ENCODE results near the gene FSTL3. TPM values are rescaled to one million over a fixed set of nuclear protein-coding genes. Genes with fewer than 3 reads are reported as not detected.

Gene FSTL3
- total RNA-seq, 2 donors from 2014 or later = 69.3 to 241 TPM

DNA sequence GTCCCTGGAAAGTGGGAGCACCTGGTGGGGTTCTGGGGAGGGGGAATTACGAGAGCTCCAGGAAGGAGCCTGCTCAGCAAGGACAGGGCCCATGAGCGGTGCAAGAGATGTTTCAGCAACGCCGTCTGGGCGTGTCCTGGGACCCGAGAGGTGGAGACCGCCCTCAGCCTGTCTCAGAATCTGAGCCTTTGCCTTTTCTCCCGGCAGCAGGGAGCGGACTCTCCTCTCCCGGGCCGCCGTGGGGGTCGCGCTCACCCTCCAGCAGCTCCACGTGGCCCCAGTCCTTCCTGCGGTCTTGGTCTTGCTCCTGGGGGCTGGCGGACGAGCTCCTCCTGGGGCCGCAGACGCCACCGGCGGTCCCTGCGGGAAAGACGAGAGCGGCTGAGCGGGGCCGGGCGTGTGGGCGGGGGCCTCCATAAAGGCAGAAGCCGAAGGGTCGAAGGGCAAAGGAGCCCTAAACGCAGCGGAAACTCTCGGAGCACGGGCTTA lies 43.6 kb upstream of the FSTL3 start:
- Histone ChIP-seq H3K27ac (peak overlapping the region; percentile 0 to 54), H3K27me3 (replicated peaks; ENCODE audit: insufficient read depth) (no peaks in the 10 kb centered on the region), H3K36me3 (no peaks in the 10 kb centered on the region), H3K4me1 (replicated peaks) (no peaks in the 10 kb centered on the region), H3K9me3 (no peaks in the 10 kb centered on the region), H3K4me3 (peak overlapping the region; percentile 59 to 89)
- TF ChIP-seq CTCF (IDR thresholded peaks at IDR 0.05) (no peak), POLR2AphosphoS5 (IDR thresholded peaks at IDR 0.05) (no peak)
- DNase-seq (ENCODE audit: low spot score) = no peak
- intact Hi-C loops (cut with DNase I) = no loop called here
- WGBS = 4% methylated on average over 34 of the region's 35 CpGs

GRCh38 chr19:633068-633785 lies 43.0 kb upstream of the FSTL3 start, which contains the start of gene POLRMT:
POLRMT (minus strand) TSS chr19:633537; CDS start chr19:633512, 25 bp downstream.
- intact Hi-C loops (cut with DNase I) = no loop called here
- Histone ChIP-seq H3K9me3 (no peaks in the 10 kb centered on the region), H3K36me3 (no peaks in the 10 kb centered on the region), H3K27ac (peak within 1 kb of the TSS; percentile 0 to 54), H3K27me3 (replicated peaks; ENCODE audit: insufficient read depth) (no peaks in the 10 kb centered on the region), H3K4me3 (peak within 1 kb of the TSS; percentile 59 to 89), H3K4me1 (replicated peaks) (no peaks in the 10 kb centered on the region)
- under 1% methylated on average over 61 of the region's 67 CpGs for WGBS
- DNase-seq (ENCODE audit: low spot score) = peak; percentile 97
- TF ChIP-seq POLR2A (IDR thresholded peaks at IDR 0.05) = peak; percentile 19
- TF ChIP-seq CTCF (IDR thresholded peaks at IDR 0.05) = peak in 3 of 4 experiments; percentile 26 to 72 (median 26)
- TF ChIP-seq POLR2AphosphoS5 (IDR thresholded peaks at IDR 0.05) = peak; percentile 96

- intact Hi-C loops (cut with DNase I) = no loop called here
- no peaks in the 10 kb centered on the region for H3K9me3 ChIP-seq
- peak overlapping the region in 1 of 2 donors; percentile 50 for H3K27ac ChIP-seq
- DNase-seq (ENCODE audit: low spot score) = no peak
- peak overlapping the region; percentile 59 to 89 for H3K4me3 ChIP-seq
- H3K27me3 ChIP-seq (replicated peaks; ENCODE audit: insufficient read depth) = no peaks in the 10 kb centered on the region
- H3K4me1 ChIP-seq (replicated peaks) = no peaks in the 10 kb centered on the region
- no peak for TF ChIP-seq CTCF (IDR thresholded peaks at IDR 0.05)
- no peak for TF ChIP-seq POLR2A (IDR thresholded peaks at IDR 0.05)
- no peak for TF ChIP-seq POLR2AphosphoS5 (IDR thresholded peaks at IDR 0.05)
- 18% methylated on average over 32 of the region's 32 CpGs for WGBS
- H3K36me3 ChIP-seq = no peaks in the 10 kb centered on the region
These were observed 42.2 kb upstream of the FSTL3 start for GRCh38 chr19:633786-634639.

DNA sequence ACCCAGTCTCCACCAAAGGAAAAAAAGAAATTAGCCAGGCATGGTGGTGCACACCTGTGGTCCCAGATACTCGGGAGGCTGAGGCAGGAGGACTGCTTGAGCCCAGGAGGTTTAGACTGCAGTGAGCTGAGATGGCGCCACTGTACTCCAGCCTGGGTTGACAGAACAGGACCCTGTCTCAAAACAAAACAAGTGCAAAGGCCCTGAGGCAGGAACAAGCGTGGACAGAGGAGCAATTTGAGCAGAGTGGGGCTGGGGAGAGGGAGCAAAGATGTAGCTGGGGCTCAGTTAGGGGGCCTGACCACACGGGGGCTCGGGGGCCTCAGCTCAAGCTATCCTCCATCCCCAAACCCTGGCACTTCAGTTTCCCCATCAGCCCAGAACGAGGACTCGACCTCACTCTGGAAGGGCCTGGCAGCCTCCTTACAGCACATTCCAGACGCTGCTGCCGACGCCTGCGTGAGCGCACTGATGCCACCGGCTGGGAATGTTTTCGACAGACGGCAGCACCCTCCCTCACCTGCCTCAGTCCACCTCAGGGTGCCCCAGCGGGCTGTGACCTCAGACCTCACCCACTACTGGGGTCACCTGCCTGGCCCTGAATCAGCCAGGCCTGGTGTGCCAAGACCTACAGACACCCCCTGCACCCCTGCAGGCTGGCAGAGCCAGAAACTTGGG lies 41.1 kb upstream of the FSTL3 start:
- H3K27me3 ChIP-seq (replicated peaks; ENCODE audit: insufficient read depth) = no peaks in the 10 kb centered on the region
- no peaks in the 10 kb centered on the region for H3K4me1 ChIP-seq (replicated peaks)
- no peaks in the 10 kb centered on the region for H3K9me3 ChIP-seq
- no peak for DNase-seq (ENCODE audit: low spot score)
- no peaks in the 10 kb centered on the region for H3K36me3 ChIP-seq
- 91% methylated on average over 16 of the region's 16 CpGs for WGBS
- no peak overlapping the region for H3K4me3 ChIP-seq
- TF ChIP-seq POLR2A (IDR thresholded peaks at IDR 0.05) (no peak), CTCF (IDR thresholded peaks at IDR 0.05) (no peak), POLR2AphosphoS5 (IDR thresholded peaks at IDR 0.05) (no peak)
- intact Hi-C loops (cut with DNase I) = no loop called here
- no peak overlapping the region for H3K27ac ChIP-seq
